22Rv1 (cell line): Measurements from ENCODE around the gene B4GALNT1.
A peak's percentile ranks its signal among the peaks of the same experiment; 100 is the strongest.

Experiments used
- H3K27ac ChIP-seq: fragments of 450-650 bp; 2 replicates; pipeline ENCODE4 v1.5.1; 2017
- ZFX ChIP-seq: fragments of 450-650 bp; IDR thresholded peaks from 2 replicates; pipeline ENCODE4 v1.6.1; 2017; ENCODE audit warnings: antibody characterized with exemption, borderline replicate concordance
- TF ChIP-seq, protein P1 (sequence below): fragments of 450-650 bp; IDR thresholded peaks from 2 replicates; pipeline ENCODE4 v1.5.1; 2017; ENCODE audit warnings: mild to moderate bottlenecking

Gene B4GALNT1

GRCh38 chr12:57625261-57626032 is 7.6 kb downstream of the B4GALNT1 start:
- TF ChIP-seq, protein P1, sequence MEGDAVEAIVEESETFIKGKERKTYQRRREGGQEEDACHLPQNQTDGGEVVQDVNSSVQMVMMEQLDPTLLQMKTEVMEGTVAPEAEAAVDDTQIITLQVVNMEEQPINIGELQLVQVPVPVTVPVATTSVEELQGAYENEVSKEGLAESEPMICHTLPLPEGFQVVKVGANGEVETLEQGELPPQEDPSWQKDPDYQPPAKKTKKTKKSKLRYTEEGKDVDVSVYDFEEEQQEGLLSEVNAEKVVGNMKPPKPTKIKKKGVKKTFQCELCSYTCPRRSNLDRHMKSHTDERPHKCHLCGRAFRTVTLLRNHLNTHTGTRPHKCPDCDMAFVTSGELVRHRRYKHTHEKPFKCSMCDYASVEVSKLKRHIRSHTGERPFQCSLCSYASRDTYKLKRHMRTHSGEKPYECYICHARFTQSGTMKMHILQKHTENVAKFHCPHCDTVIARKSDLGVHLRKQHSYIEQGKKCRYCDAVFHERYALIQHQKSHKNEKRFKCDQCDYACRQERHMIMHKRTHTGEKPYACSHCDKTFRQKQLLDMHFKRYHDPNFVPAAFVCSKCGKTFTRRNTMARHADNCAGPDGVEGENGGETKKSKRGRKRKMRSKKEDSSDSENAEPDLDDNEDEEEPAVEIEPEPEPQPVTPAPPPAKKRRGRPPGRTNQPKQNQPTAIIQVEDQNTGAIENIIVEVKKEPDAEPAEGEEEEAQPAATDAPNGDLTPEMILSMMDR, result no peak
- no peak overlapping the region for H3K27ac ChIP-seq

DNA sequence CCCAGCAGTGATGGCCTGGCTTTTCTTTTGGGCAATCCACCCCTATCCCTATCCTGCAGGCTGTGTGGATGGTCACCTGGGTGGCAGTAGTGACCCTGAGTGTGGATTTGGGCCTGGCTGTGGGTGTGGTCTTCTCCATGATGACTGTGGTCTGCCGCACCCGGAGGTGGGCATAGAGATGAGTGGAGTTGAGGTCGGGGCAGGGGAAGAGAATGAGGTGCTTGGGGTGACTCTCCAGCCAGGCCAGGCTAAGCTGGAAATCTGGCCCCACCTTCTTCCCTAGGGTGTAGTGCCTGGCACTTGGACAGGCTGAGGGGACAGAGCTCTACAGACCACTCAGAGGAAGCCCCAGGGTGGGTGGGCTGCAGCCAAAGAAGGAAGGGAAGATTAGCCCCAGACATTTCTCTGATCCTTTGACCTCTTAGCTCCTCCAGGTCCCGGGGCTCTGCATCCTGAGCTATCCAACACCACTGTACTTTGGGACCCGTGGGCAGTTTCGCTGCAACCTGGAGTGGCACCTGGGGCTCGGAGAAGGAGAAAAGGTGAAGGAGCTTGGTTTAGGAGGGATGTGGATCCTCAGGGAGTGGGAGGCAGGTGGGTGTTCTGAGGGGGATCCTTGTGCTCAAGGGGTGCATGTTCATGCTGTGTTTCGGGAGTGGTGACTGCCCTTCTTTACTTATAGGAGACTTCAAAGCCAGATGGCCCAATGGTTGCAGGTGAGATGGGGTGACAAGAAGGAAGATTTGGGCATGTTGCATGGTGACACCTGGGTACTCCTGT is 8.4 kb downstream of the B4GALNT1 start:
- no peak overlapping the region for H3K27ac ChIP-seq
- TF ChIP-seq ZFX, result no peak
- TF ChIP-seq, protein P1, result no peak

GRCh38 chr12:57623811-57624390 is 9.1 kb downstream of the B4GALNT1 start:
- TF ChIP-seq, protein P1, result no peak
- TF ChIP-seq ZFX, result no peak
- H3K27ac ChIP-seq, result no peak overlapping the region

GRCh38 chr12:57623385-57623784 is 9.6 kb downstream of the B4GALNT1 start:
- TF ChIP-seq, protein P1, result no peak
- no peak for TF ChIP-seq ZFX
- no peak overlapping the region for H3K27ac ChIP-seq

- TF ChIP-seq, protein P1, result no peak
- no peak for TF ChIP-seq ZFX
- no peak overlapping the region for H3K27ac ChIP-seq
These were observed 10.4 kb downstream of the B4GALNT1 start for GRCh38 chr12:57622293-57623245.

GRCh38 chr12:57621497-57622292 is 11.3 kb downstream of the B4GALNT1 start:
- TF ChIP-seq ZFX, result no peak
- TF ChIP-seq, protein P1, result peak; percentile 100

More at GRCh38 chr12:57621497-57622292, 11.3 kb downstream of the B4GALNT1 start:
- no peak overlapping the region for H3K27ac ChIP-seq
